TTC549 (cell line): ENCODE measurements around the gene RASSF8.

Experiments
- FAIRE-seq: peaks from 2 replicates; lab custom pipeline; 2012; peaks lifted over from hg19 to GRCh38; lab: Jason Lieb, UNC

The RASSF8 gene

GRCh38 chr12:25962932-25963525 is 4.5 kb downstream of the RASSF8 start:
- FAIRE-seq = no peak

GRCh38 chr12:25965682-25966081 is 7.2 kb downstream of the RASSF8 start:
- FAIRE-seq = no peak

GRCh38 chr12:25970082-25970481 is 11.6 kb downstream of the RASSF8 start:
- no peak for FAIRE-seq

GRCh38 chr12:25970916-25971653 is 12.6 kb downstream of the RASSF8 start:
- no peak for FAIRE-seq

- FAIRE-seq = no peak
Measured at GRCh38 chr12:25971654-25972041, 13.2 kb downstream of the RASSF8 start.

- FAIRE-seq = no peak
Measured at GRCh38 chr12:25972783-25973182, 14.3 kb downstream of the RASSF8 start.

- FAIRE-seq = no peak
Measured at GRCh38 chr12:25975179-25975578, 16.7 kb downstream of the RASSF8 start.

- no peak for FAIRE-seq
Measured at GRCh38 chr12:25975682-25976081, 17.2 kb downstream of the RASSF8 start.

- FAIRE-seq = no peak
Measured at GRCh38 chr12:25976289-25976688, 17.8 kb downstream of the RASSF8 start.

- no peak for FAIRE-seq
Measured at GRCh38 chr12:25977047-25977446, 18.6 kb downstream of the RASSF8 start.

- FAIRE-seq = no peak
Measured at GRCh38 chr12:25979059-25979458, 20.6 kb downstream of the RASSF8 start.

- FAIRE-seq = no peak
Measured at GRCh38 chr12:25979563-25979962, 21.1 kb downstream of the RASSF8 start.

- FAIRE-seq = no peak
Measured at GRCh38 chr12:25980035-25980434, 21.6 kb downstream of the RASSF8 start.

- FAIRE-seq = no peak
Measured at GRCh38 chr12:25981597-25981996, 23.1 kb downstream of the RASSF8 start.

GRCh38 chr12:25982416-25982815 is 23.9 kb downstream of the RASSF8 start:
- no peak for FAIRE-seq

- no peak for FAIRE-seq
Measured at GRCh38 chr12:25983625-25984024, 25.1 kb downstream of the RASSF8 start.

- FAIRE-seq = no peak
Measured at GRCh38 chr12:25984759-25985158, 26.3 kb downstream of the RASSF8 start.

- FAIRE-seq = no peak
Measured at GRCh38 chr12:25985316-25986175, 27.1 kb downstream of the RASSF8 start.

- FAIRE-seq = no peak
Measured at GRCh38 chr12:25986180-25986579, 27.7 kb downstream of the RASSF8 start.

- FAIRE-seq = no peak
Measured at GRCh38 chr12:25988505-25988904, 30.0 kb downstream of the RASSF8 start.

- FAIRE-seq = no peak
Measured at GRCh38 chr12:25990495-25990894, 32.0 kb downstream of the RASSF8 start.

- FAIRE-seq = no peak
Measured at GRCh38 chr12:25992026-25992782, 33.7 kb downstream of the RASSF8 start.
